Activated naive CD4-positive, alpha-beta T cell treated with Interleukin-2 at 50 U/mL for 16 hours (primary cell): ENCODE measurements around the gene SIGLECL1.

Experiments
- DNase-seq: peaks from one replicate; pipeline ENCODE4 v3.0.0-alpha.2; 2020

Gene SIGLECL1

GRCh38 chr19:51297406-51297805, 46.5 kb downstream of the SIGLECL1 start:
- no peak for DNase-seq

GRCh38 chr19:51301266-51301665, 50.4 kb downstream of the SIGLECL1 start:
- no peak for DNase-seq

- no peak for DNase-seq
Observed at GRCh38 chr19:51305479-51305878, 54.6 kb downstream of the SIGLECL1 start.

GRCh38 chr19:51311351-51312257, 60.7 kb downstream of the SIGLECL1 start, which contains the start of gene IGLON5:
IGLON5 (plus strand) TSS chr19:51311644; CDS start chr19:51311848, 204 bp downstream.
- DNase-seq: no peak

GRCh38 chr19:51316688-51317087, 65.8 kb downstream of the SIGLECL1 start:
- no peak for DNase-seq

GRCh38 chr19:51317376-51317775, 66.5 kb downstream of the SIGLECL1 start:
- DNase-seq: no peak

- no peak for DNase-seq
Observed at GRCh38 chr19:51317968-51318367, 67.1 kb downstream of the SIGLECL1 start.
